ENCODE results near the gene PFDN2. TPM values are rescaled to one million over a fixed set of nuclear protein-coding genes. Genes with fewer than 3 reads are reported as not detected.

PFDN2 gene
- total and polyA plus RNA-seq, 2 donors (not counting 3 experiments of a cell fraction or from before 2014, with no cell fraction given) = 104 to 157 TPM

- no peaks in the 10 kb centered on the region for H3K9me1 ChIP-seq (replicated peaks; ENCODE audit: control insufficient read depth, extremely low read depth, insufficient read depth, low read length)
- no peaks in the 10 kb centered on the region for H4K20me1 ChIP-seq (replicated peaks; ENCODE audit: control insufficient read depth, extremely low read depth, insufficient read depth, low read length)
- no peak overlapping the region for H2AFZ ChIP-seq (ENCODE audit: low read depth, low read length)
- peaks cover 3% of the 10 kb centered on the region for H3K79me2 ChIP-seq (ENCODE audit: control insufficient read depth, insufficient read depth, low read length)
- no peak overlapping the region for H3K4me3 ChIP-seq (replicated peaks in 1 of 3; ENCODE audit: insufficient read depth in 1 of 3, low read depth in 1 of 3, low read length in 3 of 3)
- FAIRE-seq = peak; percentile 53
- no peaks in the 10 kb centered on the region for H3K27me3 ChIP-seq (ENCODE audit: control insufficient read depth in 2 of 2, insufficient read depth in 2 of 2, low read length in 2 of 2)
- ChIA-PET POLR2A (no interaction called here), CTCF (interaction anchor here (0.6 to 5.4 kb wide), 12 partner anchors 12 to 414 kb away, joined by 3 to 51 read pairs (median 4); partner anchors contain the start of genes KLHDC9 and UFC1)
- no peak for TF ChIP-seq GATA2 (IDR thresholded peaks at IDR 0.05; ENCODE audit: insufficient read depth, insufficient read length, low read depth, low read length)
- TF ChIP-seq CTCF (IDR thresholded peaks at IDR 0.05; ENCODE audit: extremely low read depth in 1 of 2, insufficient read depth in 1 of 2, low read depth in 1 of 2, low read length in 2 of 2) = peak; percentile 18 to 47
- H3K36me3 ChIP-seq (ENCODE audit: control insufficient read depth in 2 of 2, extremely low read depth in 1 of 2, insufficient read depth in 2 of 2, low read length in 2 of 2) = no peaks in the 10 kb centered on the region
- no peak overlapping the region for H3K9ac ChIP-seq (replicated peaks; ENCODE audit: extremely low read depth, insufficient read depth, low read length)
- no TSS peak for BruUV-seq (replicated peaks)
- dilution Hi-C loops (cut with MboI; ENCODE audit: extremely low pct_ligation_motif_present, low sequenced_read_pairs) (no loop called here), intact Hi-C loops (cut with micrococcal nuclease) (loop anchor here (1.0 to 2.0 kb wide), 5 partner anchors 41 to 413 kb away; partner anchors contain the start of genes KLHDC9 and USF1)
- H3K4me2 ChIP-seq (ENCODE audit: insufficient read depth, low read length) = no peak overlapping the region
- H3K9me3 ChIP-seq (replicated peaks; ENCODE audit: control insufficient read depth, insufficient read depth, low read length) = no peaks in the 10 kb centered on the region
- DNase-seq (ENCODE audit: low read depth, low spot score) = peak; percentile 75
- no peak overlapping the region for H3K27ac ChIP-seq (ENCODE audit: insufficient read depth, low read depth, low read length)
- H3K4me1 ChIP-seq (ENCODE audit: control insufficient read depth, extremely low read depth, insufficient read depth, low read length) = no peaks in the 10 kb centered on the region
These were observed 21.9 kb upstream of the PFDN2 start for GRCh38 chr1:161139766-161140165.

- intact Hi-C loops (cut with micrococcal nuclease) = loop anchor here (2.0 kb wide), 1 partner anchor 94 kb away; the partner anchor contains the start of gene USF1
- dilution Hi-C loops (cut with MboI; ENCODE audit: extremely low pct_ligation_motif_present, low sequenced_read_pairs) = no loop called here
- CTCF ChIA-PET = interaction anchor here (1.0 to 5.4 kb wide), 10 partner anchors 9 to 303 kb away, joined by 3 to 51 read pairs (median 6); partner anchors contain the start of gene KLHDC9
These were observed 20.6 kb upstream of the PFDN2 start for GRCh38 chr1:161138431-161138830.

More at GRCh38 chr1:161138431-161138830, 20.6 kb upstream of the PFDN2 start:
- DNase-seq (ENCODE audit: low read depth, low spot score) = no peak
- no peak overlapping the region for H3K9ac ChIP-seq (replicated peaks; ENCODE audit: extremely low read depth, insufficient read depth, low read length)
- peaks cover 13% of the 10 kb centered on the region for H3K79me2 ChIP-seq (ENCODE audit: control insufficient read depth, insufficient read depth, low read length)
- no TSS peak for BruUV-seq (replicated peaks)
- H3K36me3 ChIP-seq (ENCODE audit: control insufficient read depth in 2 of 2, extremely low read depth in 1 of 2, insufficient read depth in 2 of 2, low read length in 2 of 2) = no peaks in the 10 kb centered on the region
- H3K4me3 ChIP-seq (replicated peaks in 1 of 3; ENCODE audit: insufficient read depth in 1 of 3, low read depth in 1 of 3, low read length in 3 of 3) = no peak overlapping the region
- no peaks in the 10 kb centered on the region for H4K20me1 ChIP-seq (replicated peaks; ENCODE audit: control insufficient read depth, extremely low read depth, insufficient read depth, low read length)
- H3K27ac ChIP-seq (ENCODE audit: insufficient read depth, low read depth, low read length) = no peak overlapping the region
- no peaks in the 10 kb centered on the region for H3K9me1 ChIP-seq (replicated peaks; ENCODE audit: control insufficient read depth, extremely low read depth, insufficient read depth, low read length)
- TF ChIP-seq POLR2AphosphoS5 (IDR thresholded peaks at IDR 0.05; ENCODE audit: insufficient read depth, low read depth, low read length) = no peak
- FAIRE-seq = no peak
- no peaks in the 10 kb centered on the region for H3K27me3 ChIP-seq (ENCODE audit: control insufficient read depth in 2 of 2, insufficient read depth in 2 of 2, low read length in 2 of 2)
- H3K4me2 ChIP-seq (ENCODE audit: insufficient read depth, low read length) = no peak overlapping the region
- peaks cover 5% of the 10 kb centered on the region for H3K4me1 ChIP-seq (ENCODE audit: control insufficient read depth, extremely low read depth, insufficient read depth, low read length)
- no peak overlapping the region for H2AFZ ChIP-seq (ENCODE audit: low read depth, low read length)
- POLR2A ChIA-PET = interaction anchor here (0.6 kb wide), 1 partner anchor 34 kb away, joined by 4 read pairs; no protein-coding TSS in a partner anchor
- no peaks in the 10 kb centered on the region for H3K9me3 ChIP-seq (replicated peaks; ENCODE audit: control insufficient read depth, insufficient read depth, low read length)
